IMR-90 (cell line): ENCODE data around the gene PBRM1.

ENCODE experiments used
- MAZ ChIP-seq: IDR thresholded peaks from 2 replicates; pipeline ENCODE4 v1.6.1; 2012; ENCODE audit warnings: low read depth, mild to moderate bottlenecking, low read length, improper control_type of control experiment, moderate library complexity, borderline replicate concordance
- RCOR1 ChIP-seq: IDR thresholded peaks from 2 replicates; pipeline ENCODE4 v1.6.1; 2012; ENCODE audit warnings: mild to moderate bottlenecking, low read length, improper control_type of control experiment; ENCODE audit not compliant: insufficient replicate concordance
- TF ChIP-seq, protein P1 (sequence below): conservative IDR thresholded peaks from 2 replicates; pipeline ENCODE4 v1.5.1; 2012; ENCODE audit warnings: mild to moderate bottlenecking, low read depth, low read length, improper control_type of control experiment
- TF ChIP-seq, protein P2 (sequence below): fragments of 150-350 bp; IDR thresholded peaks from 2 replicates; pipeline ENCODE4 v1.6.1; 2017; ENCODE audit warnings: mild to moderate bottlenecking, antibody characterized with exemption, low read length, low read depth

DNA sequence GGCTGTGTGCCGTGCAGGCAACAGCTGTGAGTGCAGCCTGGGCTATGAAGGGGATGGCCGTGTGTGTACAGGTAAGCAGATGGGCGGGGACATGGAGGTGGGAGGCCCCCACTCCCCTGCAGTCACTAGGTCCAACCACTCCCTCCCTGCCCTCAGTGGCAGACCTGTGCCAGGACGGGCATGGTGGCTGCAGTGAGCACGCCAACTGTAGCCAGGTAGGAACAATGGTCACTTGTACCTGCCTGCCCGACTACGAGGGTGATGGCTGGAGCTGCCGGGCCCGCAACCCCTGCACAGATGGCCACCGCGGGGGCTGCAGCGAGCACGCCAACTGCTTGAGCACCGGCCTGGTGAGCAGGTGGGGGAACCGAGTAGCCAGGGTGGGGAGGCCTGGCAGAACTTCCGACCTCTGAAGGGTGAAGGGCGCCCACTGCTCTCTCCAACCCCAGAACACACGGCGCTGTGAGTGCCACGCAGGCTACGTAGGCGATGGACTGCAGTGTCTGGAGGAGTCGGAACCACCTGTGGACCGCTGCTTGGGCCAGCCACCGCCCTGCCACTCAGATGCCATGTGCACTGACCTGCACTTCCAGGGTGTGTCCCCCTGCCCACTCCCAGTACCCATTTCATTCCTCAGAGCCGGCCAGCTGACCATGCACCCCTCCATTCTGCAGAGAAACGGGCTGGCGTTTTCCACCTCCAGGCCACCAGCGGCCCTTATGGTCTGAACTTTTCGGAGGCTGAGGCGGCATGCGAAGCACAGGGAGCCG is 163.6 kb downstream of the PBRM1 start:
- TF ChIP-seq, protein P1, sequence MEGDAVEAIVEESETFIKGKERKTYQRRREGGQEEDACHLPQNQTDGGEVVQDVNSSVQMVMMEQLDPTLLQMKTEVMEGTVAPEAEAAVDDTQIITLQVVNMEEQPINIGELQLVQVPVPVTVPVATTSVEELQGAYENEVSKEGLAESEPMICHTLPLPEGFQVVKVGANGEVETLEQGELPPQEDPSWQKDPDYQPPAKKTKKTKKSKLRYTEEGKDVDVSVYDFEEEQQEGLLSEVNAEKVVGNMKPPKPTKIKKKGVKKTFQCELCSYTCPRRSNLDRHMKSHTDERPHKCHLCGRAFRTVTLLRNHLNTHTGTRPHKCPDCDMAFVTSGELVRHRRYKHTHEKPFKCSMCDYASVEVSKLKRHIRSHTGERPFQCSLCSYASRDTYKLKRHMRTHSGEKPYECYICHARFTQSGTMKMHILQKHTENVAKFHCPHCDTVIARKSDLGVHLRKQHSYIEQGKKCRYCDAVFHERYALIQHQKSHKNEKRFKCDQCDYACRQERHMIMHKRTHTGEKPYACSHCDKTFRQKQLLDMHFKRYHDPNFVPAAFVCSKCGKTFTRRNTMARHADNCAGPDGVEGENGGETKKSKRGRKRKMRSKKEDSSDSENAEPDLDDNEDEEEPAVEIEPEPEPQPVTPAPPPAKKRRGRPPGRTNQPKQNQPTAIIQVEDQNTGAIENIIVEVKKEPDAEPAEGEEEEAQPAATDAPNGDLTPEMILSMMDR, result no peak
- TF ChIP-seq MAZ (no peak), RCOR1 (no peak)
- TF ChIP-seq, protein P2, sequence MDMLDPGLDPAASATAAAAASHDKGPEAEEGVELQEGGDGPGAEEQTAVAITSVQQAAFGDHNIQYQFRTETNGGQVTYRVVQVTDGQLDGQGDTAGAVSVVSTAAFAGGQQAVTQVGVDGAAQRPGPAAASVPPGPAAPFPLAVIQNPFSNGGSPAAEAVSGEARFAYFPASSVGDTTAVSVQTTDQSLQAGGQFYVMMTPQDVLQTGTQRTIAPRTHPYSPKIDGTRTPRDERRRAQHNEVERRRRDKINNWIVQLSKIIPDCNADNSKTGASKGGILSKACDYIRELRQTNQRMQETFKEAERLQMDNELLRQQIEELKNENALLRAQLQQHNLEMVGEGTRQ, result no peak
